AG04450 (cell line): ENCODE data around the gene IMMP2L. TPM values are rescaled to one million over a fixed set of nuclear protein-coding genes. Genes with fewer than 3 reads are reported as not detected.

Source experiments
- CTCF ChIA-PET: fragments of 300-600, 350-600 bp; formaldehyde crosslinking; extraction: SDS; loops from one replicate; lab custom pipeline; 2022; ENCODE audit warnings: antibody characterized with exemption, inconsistent platforms; lab: Charles Lee
- POLR2A ChIA-PET: fragments of 350-600 bp; formaldehyde crosslinking; extraction: SDS; loops from one replicate; lab custom pipeline; 2021; ENCODE audit warnings: antibody characterized with exemption, inconsistent platforms; lab: Yijun Ruan, JAX
- DNase-seq: peaks from one replicate; pipeline ENCODE4 v3.0.0-alpha.2; 2011; ENCODE audit warnings: low read depth, low spot score
- H3K27ac ChIP-seq: one replicate; pipeline ENCODE4 v1.5.1; 2012; ENCODE audit warnings: low read depth, low read length, control low read depth
- H3K27me3 ChIP-seq: one replicate; pipeline ENCODE4 v1.6.0; 2012; ENCODE audit warnings: low read length; ENCODE audit not compliant: control insufficient read depth, insufficient read depth
- H3K4me3 ChIP-seq: 2 replicates; pipeline ENCODE4 v1.5.1; 2011; ENCODE audit warnings: mild to moderate bottlenecking, low read depth, low read length, control low read depth
- H3K9me3 ChIP-seq: 2 replicates; pipeline ENCODE4 v1.5.1; 2012; ENCODE audit warnings: low read length; ENCODE audit not compliant: control insufficient read depth, insufficient read depth
- CTCF ChIP-seq: IDR thresholded peaks from 2 replicates; pipeline ENCODE4 v1.5.1; 2011; ENCODE audit warnings: low read depth, low read length, control low read depth, inconsistent platforms
- polyA plus RNA-seq: library from polyadenylated mRNA; depleted of rRNA; stranded (reverse); fragments of >200 nt; gene quantifications from 2 replicates; pipeline ENCODE4 v1.2.3, GENCODE V29; 2011

Gene IMMP2L
- polyA plus RNA-seq, 1 experiment: 8.0 TPM

- Histone ChIP-seq H3K27ac (no peak overlapping the region), H3K9me3 (no peaks in the 10 kb centered on the region), H3K4me3 (no peak overlapping the region), H3K27me3 (no peaks in the 10 kb centered on the region)
- ChIA-PET POLR2A (no interaction called here), CTCF (no interaction called here)
- no peak for TF ChIP-seq CTCF
- DNase-seq: no peak
Measured at GRCh38 chr7:110772615-110773014, 789.7 kb downstream of the IMMP2L start.

GRCh38 chr7:110771717-110772116 lies 790.6 kb downstream of the IMMP2L start:
- no peak for TF ChIP-seq CTCF
- H3K4me3 ChIP-seq: no peak overlapping the region
- no peaks in the 10 kb centered on the region for H3K9me3 ChIP-seq
- H3K27ac ChIP-seq: no peak overlapping the region
- H3K27me3 ChIP-seq: no peaks in the 10 kb centered on the region
- ChIA-PET CTCF (no interaction called here), POLR2A (no interaction called here)
- no peak for DNase-seq

GRCh38 chr7:110767550-110768110 lies 794.7 kb downstream of the IMMP2L start:
- ChIA-PET CTCF (no interaction called here), POLR2A (no interaction called here)
- TF ChIP-seq CTCF: no peak
- Histone ChIP-seq H3K9me3 (no peaks in the 10 kb centered on the region), H3K4me3 (no peak overlapping the region), H3K27me3 (no peaks in the 10 kb centered on the region), H3K27ac (no peak overlapping the region)
- DNase-seq: no peak

GRCh38 chr7:110766864-110767263 lies 795.4 kb downstream of the IMMP2L start:
- no peak overlapping the region for H3K27ac ChIP-seq
- no peak for DNase-seq
- TF ChIP-seq CTCF: no peak
- ChIA-PET CTCF (no interaction called here), POLR2A (no interaction called here)
- no peaks in the 10 kb centered on the region for H3K27me3 ChIP-seq
- no peak overlapping the region for H3K4me3 ChIP-seq
- no peaks in the 10 kb centered on the region for H3K9me3 ChIP-seq

- ChIA-PET CTCF (no interaction called here), POLR2A (no interaction called here)
- Histone ChIP-seq H3K27me3 (no peaks in the 10 kb centered on the region), H3K4me3 (no peak overlapping the region), H3K9me3 (no peaks in the 10 kb centered on the region), H3K27ac (no peak overlapping the region)
- no peak for TF ChIP-seq CTCF
- DNase-seq: no peak
Measured at GRCh38 chr7:110764852-110765251, 797.4 kb downstream of the IMMP2L start.
